ENCODE measurements around the gene LRRC37A3.
"Not testable (repeated sequence)": the region's sequence is repeated elsewhere in the genome, so short reads cannot be mapped to it uniquely, and the experiment has no call there.

The LRRC37A3 gene

GRCh38 chr17:64808178-64808977 is 110.9 kb downstream of the LRRC37A3 start:
- in situ Hi-C loops (cut with MboI; ENCODE audit: low pct_unique_long_range_greater_than_20kb, low sequenced_read_pairs, unreplicated experiment): not testable (repeated sequence)
- DNase-seq (ENCODE audit: low spot score): peak; percentile 29

Measured in GM13977 (cell line).